Body of pancreas (tissue), 4 donors: Measurements from ENCODE around the gene MYL6. TPM values are rescaled to one million over a fixed set of nuclear protein-coding genes. Genes with fewer than 3 reads are reported as not detected.

Source experiments
- ATAC-seq: fragments of 150-250 bp; one replicate; pipeline ENCODE4 v1.9.1; 2016
- DNase-seq, 4 donors: peaks; one replicate each; pipeline ENCODE4 v3.0.0-alpha.2; 2019
- H3K27ac ChIP-seq, 4 donors: fragments of 200-600 bp; sonication (generic); 1 replicate in 3 of 4; 2 replicates in 1 of 4; pipeline versions ENCODE4 v1.5.1 to v1.6.1; 2016 to 2019; ENCODE audit warnings: mild to moderate bottlenecking in 1 of 4, mixed read lengths in 1 of 4, moderate library complexity in 1 of 4
- H3K27me3 ChIP-seq, 2 donors: fragments of 200-600 bp; sonication (generic); one replicate each; pipeline ENCODE4 v1.6.0; 2016; ENCODE audit warnings: mild to moderate bottlenecking in 1 of 2
- H3K36me3 ChIP-seq, 2 donors: fragments of 200-600 bp; sonication (generic); replicated peaks in 1 of 2; 2 replicates each; pipeline ENCODE4 v1.5.1; 2016; ENCODE audit warnings: low read depth in 2 of 2; ENCODE audit not compliant: insufficient read depth in 1 of 2
- H3K4me1 ChIP-seq: fragments of 200-600 bp; sonication (generic); one replicate; pipeline ENCODE4 v1.6.0; 2016
- H3K4me3 ChIP-seq, 2 donors: fragments of 200-600 bp; sonication (generic); 1 replicate in 1 of 2; 2 replicates in 1 of 2; pipeline ENCODE4 v1.5.1; 2016 to 2019
- H3K9me3 ChIP-seq, 3 donors: fragments of 200-600 bp; sonication (generic); 1 replicate in 2 of 3; 2 replicates in 1 of 3; pipeline ENCODE4 v1.5.1; 2016
- CTCF ChIP-seq, 7 experiments: fragments of 450-650 bp in 4 of 7; fragments of 200-600 bp in 3 of 7; sonication (generic) in 3 of 7; IDR thresholded peaks; one replicate each; pipeline ENCODE4 v1.5.1; 2016 to 2019; ENCODE audit warnings: antibody characterized with exemption in 7 of 7
- POLR2A ChIP-seq, 3 donors: fragments of 450-650 bp; IDR thresholded peaks; one replicate each; pipeline ENCODE4 v1.6.1; 2016; ENCODE audit warnings: antibody characterized with exemption in 3 of 3, mild to moderate bottlenecking in 2 of 3
- WGBS, 2 donors: methylation state at CpG; one replicate each; pipeline ENCODE4 v1.1.5; 2017; 5-methylcytosine and 5-hydroxymethylcytosine counted together
- intact Hi-C: fragments of 100-400 bp; cut with DNase I; formaldehyde crosslinking; loops from one replicate; pipeline ENCODE4 v1.15.1; 2023
- total RNA-seq, 2 donors: library from RNA; depleted of rRNA; stranded (reverse); fragments of >200 nt; gene quantifications; one replicate each; pipeline ENCODE4 v1.1.0, GENCODE V29; 2016

MYL6 gene
- total RNA-seq, 2 donors from 2014 or later = 838 to 1,110 TPM

GRCh38 chr12:56165369-56165768 lies 7.2 kb downstream of the MYL6 start:
- TF ChIP-seq CTCF (IDR thresholded peaks at IDR 0.05) (no peak), POLR2A (IDR thresholded peaks at IDR 0.05) (no peak)
- H3K9me3 ChIP-seq = no peaks in the 10 kb centered on the region
- WGBS, 2 donors = 83 to 91% methylated on average over 3 to 4 of the region's 4 CpGs
- intact Hi-C loops = no loop called here
- H3K27ac ChIP-seq = no peak overlapping the region
- ATAC-seq (no peak), DNase-seq (no peak)
- no peak overlapping the region for H3K4me3 ChIP-seq
- peaks cover 17% of the 10 kb centered on the region for H3K4me1 ChIP-seq
- no peaks in the 10 kb centered on the region for H3K27me3 ChIP-seq
- H3K36me3 ChIP-seq = peaks cover 8 to 44% of the 10 kb centered on the region in 2 donors

- peaks cover 5 to 48% of the 10 kb centered on the region in 2 donors for H3K36me3 ChIP-seq
- ATAC-seq = no peak
- 85 to 91% methylated on average over 11 of the region's 11 CpGs for WGBS, 2 donors
Measured at GRCh38 chr12:56169229-56169759, 11.1 kb downstream of the MYL6 start.

GRCh38 chr12:56172839-56173238 lies 14.7 kb downstream of the MYL6 start:
- no peaks in the 10 kb centered on the region for H3K4me1 ChIP-seq
- no peaks in the 10 kb centered on the region for H3K27me3 ChIP-seq
- TF ChIP-seq POLR2A (IDR thresholded peaks at IDR 0.05) = no peak
- TF ChIP-seq CTCF (IDR thresholded peaks at IDR 0.05) = no peak
- H3K27ac ChIP-seq = no peak overlapping the region
- no peaks in the 10 kb centered on the region for H3K9me3 ChIP-seq
- H3K36me3 ChIP-seq = peaks cover 5 to 47% of the 10 kb centered on the region in 2 donors
- WGBS, 2 donors = 88 to 98% methylated on average over 7 of the region's 7 CpGs
- no peak for DNase-seq
- H3K4me3 ChIP-seq = no peak overlapping the region
- intact Hi-C loops = no loop called here
- no peak for ATAC-seq

More at GRCh38 chr12:56169229-56169759, 11.1 kb downstream of the MYL6 start:
- Histone ChIP-seq H3K9me3 (no peaks in the 10 kb centered on the region), H3K27ac (no peak overlapping the region), H3K27me3 (no peaks in the 10 kb centered on the region), H3K4me1 (no peaks in the 10 kb centered on the region), H3K4me3 (no peak overlapping the region)
- DNase-seq = no peak
- intact Hi-C loops = no loop called here
- no peak for TF ChIP-seq POLR2A (IDR thresholded peaks at IDR 0.05)
- TF ChIP-seq CTCF (IDR thresholded peaks at IDR 0.05) = no peak

GRCh38 chr12:56178347-56178746 lies 20.2 kb downstream of the MYL6 start:
- H3K9me3 ChIP-seq = no peaks in the 10 kb centered on the region
- intact Hi-C loops = no loop called here
- WGBS, 2 donors = 94 to 98% methylated on average over 3 of the region's 3 CpGs
- TF ChIP-seq CTCF (IDR thresholded peaks at IDR 0.05) (no peak), POLR2A (IDR thresholded peaks at IDR 0.05) (no peak)
- no peaks in the 10 kb centered on the region for H3K27me3 ChIP-seq
- no peak overlapping the region for H3K27ac ChIP-seq
- no peaks in the 10 kb centered on the region for H3K4me1 ChIP-seq
- peaks cover 7 to 42% of the 10 kb centered on the region in 2 donors for H3K36me3 ChIP-seq
- ATAC-seq = no peak
- DNase-seq = no peak
- H3K4me3 ChIP-seq = no peak overlapping the region

- Histone ChIP-seq H3K27ac (peak overlapping the region in 1 of 4 donors; percentile 96), H3K4me1 (peaks cover 25% of the 10 kb centered on the region), H3K27me3 (no peaks in the 10 kb centered on the region), H3K9me3 (no peaks in the 10 kb centered on the region), H3K4me3 (no peak overlapping the region), H3K36me3 (peaks cover 0 to 22% of the 10 kb centered on the region in 2 donors)
- ATAC-seq = no peak
- TF ChIP-seq CTCF (IDR thresholded peaks at IDR 0.05) = no peak
- no peak for TF ChIP-seq POLR2A (IDR thresholded peaks at IDR 0.05)
- intact Hi-C loops = loop anchor here (2.0 kb wide), 1 partner anchor 66 kb away; no protein-coding TSS in a partner anchor
- DNase-seq = no peak
- WGBS, 2 donors = 47 to 73% methylated on average over 2 of the region's 2 CpGs
Measured at GRCh38 chr12:56186957-56187356, 28.8 kb downstream of the MYL6 start.
